Endothelial cell (in vitro differentiated cells): ENCODE results near the gene BPIFB4. TPM values are rescaled to one million over a fixed set of nuclear protein-coding genes. Genes with fewer than 3 reads are reported as not detected.
"Not testable (repeated sequence)": the region's sequence is repeated elsewhere in the genome, so short reads cannot be mapped to it uniquely, and the experiment has no call there.

Source experiments
- DNase-seq: peaks from one replicate; pipeline ENCODE4 v3.0.0; 2021; ENCODE audit warnings: low spot score
- H3K27ac Mint-ChIP-seq: one replicate; pipeline ENCODE4 v1.8.0; 2021; ENCODE audit warnings: mixed read lengths, inconsistent platforms; ENCODE audit not compliant: unreplicated experiment
- H3K27me3 Mint-ChIP-seq: one replicate; pipeline ENCODE4 v1.8.0; 2021; ENCODE audit warnings: mild to moderate bottlenecking, moderate library complexity, mixed read lengths, inconsistent platforms; ENCODE audit not compliant: unreplicated experiment
- H3K36me3 Mint-ChIP-seq: one replicate; pipeline ENCODE4 v1.8.0; 2021; ENCODE audit warnings: mild to moderate bottlenecking, low read depth, mixed read lengths, inconsistent platforms; ENCODE audit not compliant: unreplicated experiment
- H3K4me1 Mint-ChIP-seq: one replicate; pipeline ENCODE4 v1.8.0; 2021; ENCODE audit warnings: mild to moderate bottlenecking, mixed read lengths, inconsistent platforms; ENCODE audit not compliant: unreplicated experiment
- H3K4me3 Mint-ChIP-seq: one replicate; pipeline ENCODE4 v1.8.0; 2021; ENCODE audit warnings: mild to moderate bottlenecking, mixed read lengths, inconsistent platforms; ENCODE audit not compliant: unreplicated experiment
- H3K9me3 Mint-ChIP-seq: one replicate; pipeline ENCODE4 v1.8.0; 2021; ENCODE audit warnings: mixed read lengths, inconsistent platforms; ENCODE audit not compliant: unreplicated experiment
- CTCF ChIP-seq: fragments of 200-600 bp; sonication (generic); IDR thresholded peaks from one replicate; pipeline ENCODE4 v1.5.0; 2021; ENCODE audit warnings: antibody characterized with exemption; ENCODE audit not compliant: unreplicated experiment
- total RNA-seq: library from RNA; stranded (reverse); fragmentation: NEBNext Ultra II Directional; extraction: Animal tissue kit (Norgen Biotek cat#: 25700); gene quantifications from one replicate; pipeline ENCODE4 v1.2.1, GENCODE V29; 2021; ENCODE audit not compliant: unreplicated experiment

Gene BPIFB4
- total RNA-seq, 1 donor from 2014 or later: 2.1 TPM

- H3K27me3 Mint-ChIP-seq: no peaks in the 10 kb centered on the region
- H3K4me3 Mint-ChIP-seq: no peak overlapping the region
- TF ChIP-seq CTCF: no peak
- no peaks in the 10 kb centered on the region for H3K36me3 Mint-ChIP-seq
- no peak overlapping the region for H3K27ac Mint-ChIP-seq
- H3K9me3 Mint-ChIP-seq: no peaks in the 10 kb centered on the region
- H3K4me1 Mint-ChIP-seq: peaks cover 12% of the 10 kb centered on the region
- DNase-seq: no peak
Observed at GRCh38 chr20:33105316-33105924, 26.0 kb downstream of the BPIFB4 start.

GRCh38 chr20:33106058-33106620 is 26.7 kb downstream of the BPIFB4 start:
- H3K9me3 Mint-ChIP-seq, H3K27me3 Mint-ChIP-seq, H3K4me3 Mint-ChIP-seq, H3K36me3 Mint-ChIP-seq, DNase-seq, H3K27ac Mint-ChIP-seq: not testable (repeated sequence)
- peaks cover 12% of the 10 kb centered on the region for H3K4me1 Mint-ChIP-seq

- no peak for DNase-seq
- TF ChIP-seq CTCF: no peak
- Mint-ChIP-seq H3K4me3 (no peak overlapping the region), H3K9me3 (no peaks in the 10 kb centered on the region), H3K27ac (no peak overlapping the region), H3K27me3 (peaks cover 3% of the 10 kb centered on the region), H3K36me3 (no peaks in the 10 kb centered on the region), H3K4me1 (no peaks in the 10 kb centered on the region)
Observed at GRCh38 chr20:33108661-33109060, 29.2 kb downstream of the BPIFB4 start.

- no peaks in the 10 kb centered on the region for H3K4me1 Mint-ChIP-seq
- TF ChIP-seq CTCF: no peak
- no peaks in the 10 kb centered on the region for H3K9me3 Mint-ChIP-seq
- DNase-seq: no peak
- H3K27ac Mint-ChIP-seq: no peak overlapping the region
- H3K27me3 Mint-ChIP-seq: peaks cover 5% of the 10 kb centered on the region
- no peaks in the 10 kb centered on the region for H3K36me3 Mint-ChIP-seq
- no peak overlapping the region for H3K4me3 Mint-ChIP-seq
Observed at GRCh38 chr20:33110147-33110825, 30.8 kb downstream of the BPIFB4 start.

GRCh38 chr20:33111306-33111705 is 31.9 kb downstream of the BPIFB4 start:
- peaks cover 2% of the 10 kb centered on the region for H3K9me3 Mint-ChIP-seq
- TF ChIP-seq CTCF: no peak

More at GRCh38 chr20:33111306-33111705, 31.9 kb downstream of the BPIFB4 start:
- no peak for DNase-seq
- no peak overlapping the region for H3K4me3 Mint-ChIP-seq
- H3K4me1 Mint-ChIP-seq: no peaks in the 10 kb centered on the region
- H3K36me3 Mint-ChIP-seq: peaks cover 2% of the 10 kb centered on the region
- no peak overlapping the region for H3K27ac Mint-ChIP-seq
- peaks cover 5% of the 10 kb centered on the region for H3K27me3 Mint-ChIP-seq
